HEK293 (cell line): ENCODE results near the gene KXD1.

Experiments used
- CTCF ChIA-PET: fragments of 350-600 bp; formaldehyde crosslinking; extraction: SDS; loops from one replicate; lab custom pipeline; 2021; ENCODE audit warnings: antibody characterized with exemption; lab: Yijun Ruan, JAX
- POLR2A ChIA-PET: fragments of 300-600 bp; formaldehyde crosslinking; extraction: SDS; loops from one replicate; lab custom pipeline; 2020; ENCODE audit warnings: antibody characterized with exemption, inconsistent platforms; lab: Yijun Ruan, JAX
- H3K27ac ChIP-seq: fragments of 200-500 bp; sonication (Bioruptor generic); 2 replicates; pipeline ENCODE4 v1.5.1; 2014; ENCODE audit warnings: low read depth, low read length, control low read depth, inconsistent platforms; ENCODE audit errors: extremely low read depth
- H3K36me3 ChIP-seq, 2 experiments: fragments of 200-500 bp in 1 of 2; sonication (Bioruptor generic) in 1 of 2; 1 replicate in 1 of 2; 2 replicates in 1 of 2; pipeline ENCODE4 v1.5.1; 2014 to 2017; ENCODE audit warnings: inconsistent platforms in 2 of 2, low read length in 2 of 2; ENCODE audit not compliant: control insufficient read depth in 2 of 2, insufficient read depth in 1 of 2
- H3K4me1 ChIP-seq: fragments of 200-500 bp; sonication (Bioruptor generic); 2 replicates; pipeline ENCODE4 v1.5.1; 2014; ENCODE audit warnings: mild to moderate bottlenecking, low read length, inconsistent platforms; ENCODE audit not compliant: control insufficient read depth, insufficient read depth
- H3K4me3 ChIP-seq: 2 replicates; pipeline ENCODE4 v1.5.1; 2011; ENCODE audit warnings: low read depth, mild to moderate bottlenecking, control low read depth, low read length, moderate library complexity
- H3K9me3 ChIP-seq: fragments of 200-500 bp; sonication (Bioruptor generic); 2 replicates; pipeline ENCODE4 v1.5.1; 2014; ENCODE audit warnings: low read depth, low read length, inconsistent platforms; ENCODE audit not compliant: control insufficient read depth, insufficient read depth
- RBAK ChIP-seq: fragments of 450-650 bp; formaldehyde crosslinking; IDR thresholded peaks from 2 replicates; pipeline ENCODE4 v1.5.1; 2016; ENCODE audit warnings: missing biosample characterization, missing genetic modification characterization
- WT1 ChIP-seq: fragments of 450-650 bp; formaldehyde crosslinking; IDR thresholded peaks from 2 replicates; pipeline ENCODE4 v1.5.1; 2016; ENCODE audit warnings: missing biosample characterization, missing genetic modification characterization
- ZBTB17 ChIP-seq: fragments of 450-650 bp; formaldehyde crosslinking; IDR thresholded peaks from 2 replicates; pipeline ENCODE4 v1.5.1; 2016; ENCODE audit warnings: missing biosample characterization, missing genetic modification characterization
- ZBTB48 ChIP-seq: fragments of 450-650 bp; formaldehyde crosslinking; IDR thresholded peaks from 2 replicates; pipeline ENCODE4 v1.5.1; 2016; ENCODE audit warnings: missing biosample characterization, missing genetic modification characterization
- ZFP37 ChIP-seq: fragments of 450-650 bp; formaldehyde crosslinking; IDR thresholded peaks from 2 replicates; pipeline ENCODE4 v1.5.1; 2016; ENCODE audit warnings: missing biosample characterization, missing genetic modification characterization
- ZFP41 ChIP-seq: fragments of 450-650 bp; formaldehyde crosslinking; IDR thresholded peaks from 2 replicates; pipeline ENCODE4 v1.5.1; 2016; ENCODE audit warnings: missing biosample characterization, missing genetic modification characterization, borderline replicate concordance
- ZNF132 ChIP-seq: fragments of 450-650 bp; formaldehyde crosslinking; IDR thresholded peaks from 2 replicates; pipeline ENCODE4 v1.5.1; 2017; ENCODE audit warnings: missing biosample characterization, missing genetic modification characterization, borderline replicate concordance
- ZNF274 ChIP-seq, 2 experiments: fragments of 200-500 bp in 1 of 2; fragments of 450-650 bp in 1 of 2; sonication (Bioruptor generic) in 1 of 2; formaldehyde crosslinking in 1 of 2; IDR thresholded peaks; 2 replicates each; pipeline versions ENCODE4 v1.5.1 to v1.6.1; 2014 to 2016; ENCODE audit warnings: borderline replicate concordance in 1 of 2, inconsistent platforms in 1 of 2, low read length in 1 of 2, missing biosample characterization in 1 of 2, missing genetic modification characterization in 1 of 2
- ZNF354C ChIP-seq: fragments of 450-650 bp; formaldehyde crosslinking; IDR thresholded peaks from 2 replicates; pipeline ENCODE4 v1.5.1; 2016; ENCODE audit warnings: missing biosample characterization, missing genetic modification characterization, low read depth, borderline replicate concordance
- ZNF362 ChIP-seq: fragments of 450-650 bp; formaldehyde crosslinking; IDR thresholded peaks from 2 replicates; pipeline ENCODE4 v1.5.1; 2016; ENCODE audit warnings: missing biosample characterization, missing genetic modification characterization
- ZNF404 ChIP-seq: fragments of 450-650 bp; formaldehyde crosslinking; IDR thresholded peaks from 2 replicates; pipeline ENCODE4 v1.5.1; 2017; ENCODE audit warnings: missing biosample characterization, missing genetic modification characterization
- ZNF501 ChIP-seq: fragments of 450-650 bp; formaldehyde crosslinking; IDR thresholded peaks from 2 replicates; pipeline ENCODE4 v1.5.1; 2016; ENCODE audit warnings: missing biosample characterization, missing genetic modification characterization
- ZNF548 ChIP-seq: fragments of 450-650 bp; formaldehyde crosslinking; IDR thresholded peaks from 2 replicates; pipeline ENCODE4 v1.5.1; 2016; ENCODE audit warnings: missing biosample characterization, missing genetic modification characterization
- ZNF600 ChIP-seq: fragments of 450-650 bp; formaldehyde crosslinking; IDR thresholded peaks from 2 replicates; pipeline ENCODE4 v1.5.1; 2016; ENCODE audit warnings: missing biosample characterization, missing genetic modification characterization
- ZNF626 ChIP-seq: fragments of 450-650 bp; sonication (Bioruptor Pico); formaldehyde crosslinking; IDR thresholded peaks from 2 replicates; pipeline ENCODE4 v1.5.1; 2018; ENCODE audit warnings: missing biosample characterization, missing genetic modification characterization, inconsistent platforms
- ZNF660 ChIP-seq: fragments of 450-650 bp; IDR thresholded peaks from 2 replicates; pipeline ENCODE4 v1.5.1; 2018; ENCODE audit warnings: missing biosample characterization, mild to moderate bottlenecking, missing genetic modification characterization
- ZNF76 ChIP-seq: fragments of 450-650 bp; formaldehyde crosslinking; IDR thresholded peaks from 2 replicates; pipeline ENCODE4; 2016; ENCODE audit warnings: low read depth, missing biosample characterization, missing genetic modification characterization, borderline replicate concordance
- ZNF792 ChIP-seq: fragments of 450-650 bp; formaldehyde crosslinking; IDR thresholded peaks from 2 replicates; pipeline ENCODE4 v1.5.1; 2016; ENCODE audit warnings: missing biosample characterization, missing genetic modification characterization
- ZSCAN16 ChIP-seq: fragments of 450-650 bp; formaldehyde crosslinking; IDR thresholded peaks from 2 replicates; pipeline ENCODE4 v1.5.1; 2016; ENCODE audit warnings: missing biosample characterization, missing genetic modification characterization
- TF ChIP-seq, protein P1 (sequence below): fragments of 450-650 bp; formaldehyde crosslinking; IDR thresholded peaks from 2 replicates; pipeline ENCODE4 v1.5.1; 2016; ENCODE audit warnings: missing biosample characterization, missing genetic modification characterization, borderline replicate concordance
- TF ChIP-seq, protein P2 (sequence below): fragments of 450-650 bp; formaldehyde crosslinking; IDR thresholded peaks from 2 replicates; pipeline ENCODE4 v1.5.1; 2016; ENCODE audit warnings: missing biosample characterization, missing genetic modification characterization
- TF ChIP-seq, protein P3 (sequence below): fragments of 450-650 bp; formaldehyde crosslinking; IDR thresholded peaks from 2 replicates; pipeline ENCODE4 v1.5.1; 2016; ENCODE audit warnings: missing biosample characterization, missing genetic modification characterization

KXD1 gene

GRCh38 chr19:18587561-18587960, 29.9 kb downstream of the KXD1 start:
- H3K36me3 ChIP-seq, result peaks cover 0 to 6% of the 10 kb centered on the region in 2 experiments; a peak in 1 of 3 replicates
- no peak overlapping the region for H3K27ac ChIP-seq
- CTCF ChIA-PET, result interaction anchor here (0.6 to 2.1 kb wide), 10 partner anchors 14 to 256 kb away, joined by 3 to 7 read pairs (median 4); partner anchors contain the start of gene UBA52
- POLR2A ChIA-PET, result interaction anchor here (0.6 to 5.7 kb wide), 5 partner anchors 16 to 258 kb away, joined by 3 to 60 read pairs (median 3); partner anchors contain the start of genes ELL and UBA52
- no peaks in the 10 kb centered on the region for H3K9me3 ChIP-seq
- H3K4me3 ChIP-seq, result no peak overlapping the region
- 0 out of 2 replicates have a peak, but pooled peaks have one; percentile 14 for TF ChIP-seq ZBTB48
- TF ChIP-seq ZNF548 (tag by site-specific recombination), result no peak
- peak; percentile 55 for TF ChIP-seq ZNF362 (tag by site-specific recombination)
- H3K4me1 ChIP-seq, result no peaks in the 10 kb centered on the region

GRCh38 chr19:18587962-18588610, 30.4 kb downstream of the KXD1 start:
- no peaks in the 10 kb centered on the region for H3K9me3 ChIP-seq
- POLR2A ChIA-PET, result interaction anchor here (0.6 to 5.7 kb wide), 14 partner anchors 10 to 331 kb away, joined by 3 to 60 read pairs (median 5); partner anchors contain the start of genes COPE, DDX49, ELL and FKBP8
- H3K4me1 ChIP-seq, result no peaks in the 10 kb centered on the region
- H3K4me3 ChIP-seq, result peak overlapping the region; percentile 75
- CTCF ChIA-PET, result interaction anchor here (0.6 to 2.1 kb wide), 19 partner anchors 8 to 255 kb away, joined by 3 to 15 read pairs (median 4); partner anchors contain the start of gene UBA52
- H3K27ac ChIP-seq, result peak overlapping the region; percentile 77; the same call in 1 of the 2 replicates
- TF ChIP-seq, protein P1, sequence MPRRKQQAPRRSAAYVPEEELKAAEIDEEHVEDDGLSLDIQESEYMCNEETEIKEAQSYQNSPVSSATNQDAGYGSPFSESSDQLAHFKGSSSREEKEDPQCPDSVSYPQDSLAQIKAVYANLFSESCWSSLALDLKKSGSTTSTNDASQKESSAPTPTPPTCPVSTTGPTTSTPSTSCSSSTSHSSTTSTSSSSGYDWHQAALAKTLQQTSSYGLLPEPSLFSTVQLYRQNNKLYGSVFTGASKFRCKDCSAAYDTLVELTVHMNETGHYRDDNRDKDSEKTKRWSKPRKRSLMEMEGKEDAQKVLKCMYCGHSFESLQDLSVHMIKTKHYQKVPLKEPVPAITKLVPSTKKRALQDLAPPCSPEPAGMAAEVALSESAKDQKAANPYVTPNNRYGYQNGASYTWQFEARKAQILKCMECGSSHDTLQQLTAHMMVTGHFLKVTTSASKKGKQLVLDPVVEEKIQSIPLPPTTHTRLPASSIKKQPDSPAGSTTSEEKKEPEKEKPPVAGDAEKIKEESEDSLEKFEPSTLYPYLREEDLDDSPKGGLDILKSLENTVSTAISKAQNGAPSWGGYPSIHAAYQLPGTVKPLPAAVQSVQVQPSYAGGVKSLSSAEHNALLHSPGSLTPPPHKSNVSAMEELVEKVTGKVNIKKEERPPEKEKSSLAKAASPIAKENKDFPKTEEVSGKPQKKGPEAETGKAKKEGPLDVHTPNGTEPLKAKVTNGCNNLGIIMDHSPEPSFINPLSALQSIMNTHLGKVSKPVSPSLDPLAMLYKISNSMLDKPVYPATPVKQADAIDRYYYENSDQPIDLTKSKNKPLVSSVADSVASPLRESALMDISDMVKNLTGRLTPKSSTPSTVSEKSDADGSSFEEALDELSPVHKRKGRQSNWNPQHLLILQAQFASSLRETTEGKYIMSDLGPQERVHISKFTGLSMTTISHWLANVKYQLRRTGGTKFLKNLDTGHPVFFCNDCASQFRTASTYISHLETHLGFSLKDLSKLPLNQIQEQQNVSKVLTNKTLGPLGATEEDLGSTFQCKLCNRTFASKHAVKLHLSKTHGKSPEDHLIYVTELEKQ (tag by site-specific recombination), result no peak
- TF ChIP-seq, protein P2, sequence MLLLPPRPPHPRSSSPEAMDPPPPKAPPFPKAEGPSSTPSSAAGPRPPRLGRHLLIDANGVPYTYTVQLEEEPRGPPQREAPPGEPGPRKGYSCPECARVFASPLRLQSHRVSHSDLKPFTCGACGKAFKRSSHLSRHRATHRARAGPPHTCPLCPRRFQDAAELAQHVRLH (tag by site-specific recombination), result no peak
- TF ChIP-seq WT1 (tag by site-specific recombination) (no peak), ZBTB17 (tag by site-specific recombination) (no peak), ZNF354C (tag by site-specific recombination) (no peak), ZFP37 (tag by site-specific recombination) (no peak), ZNF274 (IDR thresholded peaks at IDR 0.05; ENCODE audit: low read length) (no peak), ZNF274 (tag by site-specific recombination; IDR thresholded peaks at IDR 0.05; ENCODE audit: borderline replicate concordance) (no peak), ZNF76 (no peak), RBAK (tag by site-specific recombination) (no peak)
- H3K36me3 ChIP-seq, result peaks cover 0 to 6% of the 10 kb centered on the region in 2 experiments; a peak in 1 of 3 replicates

- Histone ChIP-seq H3K9me3 (no peaks in the 10 kb centered on the region), H3K4me1 (no peaks in the 10 kb centered on the region), H3K4me3 (peak within 1 kb of the TSS; percentile 75), H3K36me3 (peaks cover 0 to 6% of the 10 kb centered on the region in 2 experiments; a peak in 1 of 3 replicates), H3K27ac (peak within 1 kb of the TSS; percentile 77)
- CTCF ChIA-PET, result interaction anchor here (0.6 to 2.1 kb wide), 21 partner anchors 8 to 256 kb away, joined by 3 to 15 read pairs (median 4); no protein-coding TSS in a partner anchor
- POLR2A ChIA-PET, result interaction anchor here (0.6 to 5.7 kb wide), 28 partner anchors 8 to 331 kb away, joined by 3 to 60 read pairs (median 4); partner anchors contain the start of genes COPE, DDX49, ELL and FKBP8
- TF ChIP-seq ZNF660, result peak; percentile 95
- TF ChIP-seq ZNF626 (tag by site-specific recombination), result no peak
- no peak for TF ChIP-seq ZNF404 (tag by site-specific recombination)
- TF ChIP-seq ZNF600 (tag by site-specific recombination), result peak; percentile 100
- peak; percentile 33; the same call in 1 of the 2 replicates for TF ChIP-seq ZSCAN16 (tag by site-specific recombination)
- peak; percentile 88 for TF ChIP-seq ZNF501 (tag by site-specific recombination)
- no peak; the same call in 1 of the 2 replicates for TF ChIP-seq ZNF792
- no peak for TF ChIP-seq ZFP41 (tag by site-specific recombination)
- TF ChIP-seq, protein P3, sequence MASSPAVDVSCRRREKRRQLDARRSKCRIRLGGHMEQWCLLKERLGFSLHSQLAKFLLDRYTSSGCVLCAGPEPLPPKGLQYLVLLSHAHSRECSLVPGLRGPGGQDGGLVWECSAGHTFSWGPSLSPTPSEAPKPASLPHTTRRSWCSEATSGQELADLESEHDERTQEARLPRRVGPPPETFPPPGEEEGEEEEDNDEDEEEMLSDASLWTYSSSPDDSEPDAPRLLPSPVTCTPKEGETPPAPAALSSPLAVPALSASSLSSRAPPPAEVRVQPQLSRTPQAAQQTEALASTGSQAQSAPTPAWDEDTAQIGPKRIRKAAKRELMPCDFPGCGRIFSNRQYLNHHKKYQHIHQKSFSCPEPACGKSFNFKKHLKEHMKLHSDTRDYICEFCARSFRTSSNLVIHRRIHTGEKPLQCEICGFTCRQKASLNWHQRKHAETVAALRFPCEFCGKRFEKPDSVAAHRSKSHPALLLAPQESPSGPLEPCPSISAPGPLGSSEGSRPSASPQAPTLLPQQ (tag by site-specific recombination), result peak; percentile 89
- no peak for TF ChIP-seq ZNF132 (tag by site-specific recombination)
These were observed 31.1 kb downstream of the KXD1 start, which contains the start of gene REX1BD for GRCh38 chr19:18588611-18589379. Gene REX1BD (plus strand): TSS chr19:18588798. CDS start chr19:18588802, 4 bp downstream.
